OCI-LY3 (cell line): Measurements from ENCODE around the gene KDELR3.

Experiments used
- H2AFZ ChIP-seq: fragments of 200-600, 300-600 bp; shearing (Covaris generic); 2 replicates; pipeline ENCODE4 v1.6.0; 2014; ENCODE audit warnings: antibody characterized with exemption, low read depth, low read length
- H3K27ac ChIP-seq: fragments of 200-600, 300-600 bp; sonication (generic); 2 replicates; pipeline ENCODE4 v1.5.1; 2014; ENCODE audit warnings: mild to moderate bottlenecking, low read length, moderate library complexity, mixed read lengths
- H3K27me3 ChIP-seq: fragments of 200-600, 300-600 bp; sonication (generic); 2 replicates; pipeline ENCODE4 v1.6.1; 2014; ENCODE audit warnings: low read depth, low read length, mixed read lengths
- H3K36me3 ChIP-seq: fragments of 200-600, 300-600 bp; sonication (generic); replicated peaks from 2 replicates; pipeline ENCODE3; 2014; ENCODE audit warnings: low read depth, low read length, mixed read lengths
- H3K4me1 ChIP-seq: fragments of 300-600, 200-600 bp; sonication (generic); 2 replicates; pipeline ENCODE4 v1.6.1; 2014; ENCODE audit warnings: low read length, mixed read lengths
- H3K4me2 ChIP-seq: fragments of 200-600, 300-600 bp; sonication (generic); 2 replicates; pipeline ENCODE4 v1.6.1; 2014; ENCODE audit warnings: low read length, mixed read lengths
- H3K4me3 ChIP-seq: fragments of 300-600, 200-600 bp; sonication (generic); 2 replicates; pipeline ENCODE4 v1.5.1; 2014; ENCODE audit warnings: antibody characterized with exemption, mild to moderate bottlenecking, low read length, moderate library complexity
- H3K79me2 ChIP-seq: fragments of 300-600, 200-600 bp; shearing (Covaris generic); 2 replicates; pipeline ENCODE4 v1.6.1; 2014; ENCODE audit warnings: mild to moderate bottlenecking, low read length, mixed read lengths
- H3K9ac ChIP-seq: fragments of 300-600, 200-600 bp; shearing (Covaris generic); 2 replicates; pipeline ENCODE4 v1.6.0; 2014; ENCODE audit warnings: mild to moderate bottlenecking, low read length, moderate library complexity
- H3K9me3 ChIP-seq: fragments of 200-600, 300-600 bp; shearing (Covaris generic); 2 replicates; pipeline ENCODE4 v1.6.1; 2014; ENCODE audit warnings: low read length, mixed read lengths; ENCODE audit not compliant: insufficient read depth
- H4K20me1 ChIP-seq: fragments of 200-600, 300-600 bp; sonication (generic); 2 replicates; pipeline ENCODE4 v1.6.1; 2016; ENCODE audit warnings: low read length, mixed read lengths; ENCODE audit not compliant: insufficient read depth
- CTCF ChIP-seq: fragments of 200-600, 300-600 bp; sonication (generic); IDR thresholded peaks from 2 replicates; pipeline ENCODE4 v1.5.1; 2014; ENCODE audit warnings: antibody characterized with exemption, low read length, low read depth
- EZH2phosphoT487 ChIP-seq: fragments of 200-600 bp; shearing (Covaris generic); IDR thresholded peaks from 2 replicates; pipeline ENCODE4 v1.6.1; 2018; ENCODE audit warnings: antibody characterized with exemption, mixed run types, low read depth

Gene KDELR3

DNA sequence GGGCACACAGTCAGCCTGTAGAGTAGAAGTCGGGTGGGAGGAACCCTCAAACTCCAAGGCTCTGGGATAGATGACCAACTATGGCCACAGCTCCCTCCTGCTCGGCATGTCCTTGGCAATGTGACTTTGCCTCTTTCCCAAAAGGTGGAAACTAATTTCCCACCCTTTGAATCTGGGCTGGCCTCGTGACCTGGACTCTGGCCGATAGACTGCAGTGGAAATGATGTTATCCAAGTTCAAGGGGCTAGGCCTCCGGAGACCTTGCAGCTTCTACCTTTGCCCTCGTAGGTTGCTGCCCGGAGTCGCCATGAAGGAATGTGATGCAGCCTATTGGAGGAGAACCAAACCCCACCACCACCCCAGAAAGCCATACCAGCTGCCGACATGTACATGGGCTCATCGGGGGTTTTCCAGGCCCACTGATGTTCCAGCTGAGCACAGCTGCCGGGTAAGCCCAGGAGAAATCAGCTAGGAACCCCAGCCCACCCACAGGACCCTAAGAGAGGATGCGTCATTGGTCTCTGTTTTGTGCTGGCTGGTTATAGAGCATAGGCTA, 43.3 kb upstream of the KDELR3 start:
- H3K79me2 ChIP-seq = no peaks in the 10 kb centered on the region

GRCh38 chr22:38426628-38427027, 41.3 kb upstream of the KDELR3 start:
- Histone ChIP-seq H4K20me1 (no peaks in the 10 kb centered on the region), H3K79me2 (no peaks in the 10 kb centered on the region), H2AFZ (no peak overlapping the region), H3K4me3 (no peak overlapping the region), H3K4me1 (no peaks in the 10 kb centered on the region), H3K9me3 (no peaks in the 10 kb centered on the region), H3K27ac (no peak overlapping the region), H3K36me3 (no peaks in the 10 kb centered on the region), H3K4me2 (no peak overlapping the region), H3K27me3 (no peaks in the 10 kb centered on the region), H3K9ac (no peak overlapping the region)
- TF ChIP-seq EZH2phosphoT487 (no peak), CTCF (no peak)

More for the DNA sequence above, 43.3 kb upstream of the KDELR3 start:
- no peaks in the 10 kb centered on the region for H3K4me1 ChIP-seq
- no peak overlapping the region for H2AFZ ChIP-seq
- H3K4me2 ChIP-seq = no peak overlapping the region
- H3K27ac ChIP-seq = no peak overlapping the region
- no peaks in the 10 kb centered on the region for H3K36me3 ChIP-seq
- H3K27me3 ChIP-seq = no peaks in the 10 kb centered on the region
- H4K20me1 ChIP-seq = no peaks in the 10 kb centered on the region
- H3K9me3 ChIP-seq = no peaks in the 10 kb centered on the region
- no peak overlapping the region for H3K4me3 ChIP-seq
- no peak overlapping the region for H3K9ac ChIP-seq
- no peak for TF ChIP-seq CTCF
- TF ChIP-seq EZH2phosphoT487 = no peak

DNA sequence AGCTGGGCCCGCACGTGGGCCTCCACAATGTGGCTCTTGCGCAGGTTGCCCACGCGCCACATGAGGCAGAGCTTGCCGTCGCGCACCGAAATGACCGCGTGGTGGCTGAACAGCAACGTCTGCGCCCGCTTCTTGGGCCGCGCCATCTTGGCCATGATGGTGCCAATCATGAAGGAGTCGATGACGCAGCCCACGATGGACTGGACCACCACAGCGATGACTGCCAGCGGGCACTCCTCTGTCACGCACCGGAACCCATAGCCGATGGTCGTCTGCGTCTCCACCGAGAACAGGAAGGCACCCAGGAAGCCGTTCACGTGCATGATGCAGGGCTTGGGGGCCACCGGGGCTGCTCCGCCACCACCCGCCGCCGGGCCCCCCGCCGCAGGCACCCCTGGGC, 40.4 kb upstream of the KDELR3 start:
- Histone ChIP-seq H3K4me2 (no peak overlapping the region), H3K4me3 (no peak overlapping the region), H3K79me2 (no peaks in the 10 kb centered on the region), H4K20me1 (no peaks in the 10 kb centered on the region), H3K27me3 (no peaks in the 10 kb centered on the region), H2AFZ (no peak overlapping the region), H3K27ac (no peak overlapping the region), H3K36me3 (no peaks in the 10 kb centered on the region), H3K9me3 (no peaks in the 10 kb centered on the region), H3K4me1 (no peaks in the 10 kb centered on the region), H3K9ac (no peak overlapping the region)
- TF ChIP-seq CTCF = no peak
- TF ChIP-seq EZH2phosphoT487 = no peak

DNA sequence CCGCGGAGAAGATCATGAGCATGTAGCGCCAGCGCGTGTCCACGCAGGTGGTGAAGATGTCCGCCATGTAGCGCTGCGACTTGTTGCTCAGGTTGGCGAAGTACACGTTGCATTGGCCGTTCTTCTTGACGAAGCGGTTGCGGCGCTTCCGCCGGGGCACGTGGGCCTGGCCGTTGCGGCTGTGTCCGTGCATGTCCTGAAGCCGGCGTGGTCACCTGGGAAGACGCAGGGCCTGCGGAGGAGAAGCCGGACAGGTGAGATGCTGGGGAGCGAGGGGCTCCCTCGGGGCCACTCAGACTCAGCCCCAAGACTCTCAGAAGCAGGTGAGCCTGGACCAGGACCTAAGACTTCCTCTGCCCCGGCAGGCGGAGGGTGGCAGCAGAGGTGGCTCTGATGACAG, 40.0 kb upstream of the KDELR3 start:
- no peak overlapping the region for H3K27ac ChIP-seq
- no peak overlapping the region for H2AFZ ChIP-seq
- no peak overlapping the region for H3K4me2 ChIP-seq
- H3K27me3 ChIP-seq = no peaks in the 10 kb centered on the region
- no peaks in the 10 kb centered on the region for H3K79me2 ChIP-seq
- H3K9ac ChIP-seq = no peak overlapping the region
- H3K4me3 ChIP-seq = no peak overlapping the region
- H3K9me3 ChIP-seq = no peaks in the 10 kb centered on the region
- no peaks in the 10 kb centered on the region for H3K36me3 ChIP-seq
- H3K4me1 ChIP-seq = no peaks in the 10 kb centered on the region
- no peaks in the 10 kb centered on the region for H4K20me1 ChIP-seq
- TF ChIP-seq CTCF (no peak), EZH2phosphoT487 (no peak)
